NCI-H510A (cell line): Measurements from ENCODE around the gene LRRC27.
"Not testable (repeated sequence)": the region's sequence is repeated elsewhere in the genome, so short reads cannot be mapped to it uniquely, and the experiment has no call there.

Experiments
- DNase-seq: peaks from one replicate; lab custom pipeline; 2025; lab: John Stamatoyannopoulos, UW

Gene LRRC27

GRCh38 chr10:132374612-132375011, 42.6 kb downstream of the LRRC27 start:
- DNase-seq, result no peak

DNA sequence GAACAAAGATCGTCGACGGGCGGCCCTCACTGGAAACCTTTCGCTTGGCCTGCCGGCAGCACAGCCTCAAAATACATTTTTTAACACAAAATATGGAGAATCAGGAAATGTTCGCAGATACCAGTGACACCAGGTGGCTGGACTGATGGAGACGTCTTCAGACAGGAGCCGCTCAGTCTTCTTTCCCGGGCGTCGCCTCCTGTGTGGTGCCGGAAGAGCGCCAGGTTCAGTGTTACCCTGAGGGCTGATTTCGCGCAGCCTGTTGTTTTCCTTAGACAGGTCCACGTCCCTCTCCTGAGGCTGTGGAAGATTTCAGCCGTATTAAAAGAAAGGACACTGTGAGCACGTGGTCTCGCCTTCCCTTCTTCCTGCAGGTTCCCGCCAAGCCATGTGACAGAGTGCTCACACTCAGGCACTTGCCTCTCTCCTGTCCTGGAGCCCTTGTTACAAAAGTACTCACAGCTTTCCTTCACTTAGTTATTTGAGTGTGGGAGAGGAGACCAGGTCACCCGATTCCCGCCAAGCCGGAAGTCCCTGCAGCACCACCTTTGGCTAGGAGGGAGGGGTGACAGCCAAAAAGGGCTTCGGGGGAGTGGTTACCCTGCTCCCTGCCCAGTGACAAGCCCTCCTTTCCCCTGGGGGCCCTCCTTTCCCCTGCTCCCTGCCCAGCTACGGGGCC, 43.3 kb downstream of the LRRC27 start:
- no peak for DNase-seq

DNA sequence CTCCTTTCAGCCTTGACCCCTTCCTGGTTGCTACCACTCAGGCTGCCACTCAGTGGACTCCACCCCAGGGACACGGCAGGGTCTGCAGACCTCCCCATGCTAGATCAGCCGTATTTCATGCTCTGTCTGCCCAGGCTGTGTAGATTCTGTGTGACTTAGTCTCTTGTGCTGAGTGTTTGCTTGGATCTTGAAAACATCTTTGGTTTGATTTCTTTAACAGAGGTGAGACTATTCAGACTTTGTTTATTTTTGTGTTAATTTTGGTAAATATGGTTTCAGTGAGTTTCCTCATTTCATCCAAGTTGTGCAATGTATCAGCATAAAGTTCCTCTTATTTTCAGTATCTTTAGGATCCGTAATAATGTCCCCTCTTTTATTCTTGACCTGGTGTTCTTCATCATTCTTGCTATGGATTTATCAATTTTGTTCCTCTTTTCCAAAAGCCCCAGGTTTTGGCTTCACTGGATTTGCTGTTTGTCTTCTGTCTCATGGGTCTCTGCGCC, 43.9 kb downstream of the LRRC27 start:
- DNase-seq, result no peak

DNA sequence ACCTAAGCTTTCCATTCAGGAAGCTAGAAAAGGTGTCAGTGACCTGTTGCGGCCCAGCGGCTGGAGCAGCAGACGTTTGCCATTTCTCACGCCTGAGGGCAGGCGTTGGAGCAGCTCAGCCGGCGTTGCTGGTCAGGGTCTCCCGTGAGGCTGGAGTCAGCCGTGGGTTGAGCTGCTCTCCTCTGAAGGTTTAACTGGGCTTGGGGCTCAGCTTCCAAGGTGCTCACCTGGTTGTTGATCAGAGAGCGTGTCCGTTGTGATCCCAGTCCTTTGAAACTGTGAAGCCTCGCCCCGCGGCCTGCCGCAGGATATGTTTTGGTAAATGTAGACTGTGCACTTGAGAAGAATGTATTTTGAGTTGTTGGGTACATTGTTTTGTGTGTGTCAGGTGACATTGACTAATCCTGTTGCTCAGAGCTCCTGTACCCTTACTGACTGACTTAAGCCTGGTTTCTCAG, 44.4 kb downstream of the LRRC27 start:
- no peak for DNase-seq

DNA sequence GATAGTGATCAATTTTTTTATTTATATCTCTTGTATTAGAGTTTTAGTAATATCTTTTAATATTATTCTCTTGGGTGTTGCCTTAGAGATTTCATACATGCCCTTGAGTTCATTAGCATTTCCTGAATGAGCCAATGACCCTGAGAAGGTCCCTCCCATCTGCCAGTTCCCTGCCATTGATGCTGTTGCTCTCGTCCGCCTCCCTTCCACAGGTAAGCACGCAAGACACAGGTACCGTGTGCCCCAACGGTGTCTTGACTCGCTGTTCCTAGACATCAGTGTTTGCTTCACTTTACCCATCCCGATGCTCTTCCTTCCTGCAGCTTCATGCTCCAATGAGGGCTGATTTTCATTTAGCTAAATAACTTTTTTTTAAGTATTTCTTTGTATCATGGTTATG, 45.3 kb downstream of the LRRC27 start:
- no peak for DNase-seq

- DNase-seq, result not testable (repeated sequence)
Observed at GRCh38 chr10:132379026-132379425, 47.0 kb downstream of the LRRC27 start.

GRCh38 chr10:132380986-132381385, 49.0 kb downstream of the LRRC27 start:
- not testable (repeated sequence) for DNase-seq

GRCh38 chr10:132381741-132382140, 49.7 kb downstream of the LRRC27 start:
- DNase-seq, result no peak

- no peak for DNase-seq
Observed at GRCh38 chr10:132382231-132382922, 50.4 kb downstream of the LRRC27 start.

DNA sequence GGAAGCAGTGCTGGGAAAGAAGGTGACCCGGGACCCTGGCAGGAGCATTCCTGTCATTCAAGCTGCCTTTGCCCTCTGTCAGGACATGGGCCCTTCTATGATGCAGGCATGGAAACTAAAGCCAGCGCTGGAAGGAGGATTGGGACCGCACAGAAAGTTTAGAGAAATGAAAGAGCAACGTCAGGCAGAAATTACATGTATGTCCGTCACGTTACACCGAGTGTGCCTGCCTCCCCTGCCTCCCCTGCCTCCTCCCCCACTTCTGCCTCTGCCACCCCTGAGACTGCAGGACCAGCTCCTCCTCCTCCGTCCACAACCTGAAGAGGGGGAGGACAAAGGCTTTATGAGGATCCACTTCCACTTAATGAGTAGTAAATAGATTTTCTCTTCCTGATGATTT, 51.1 kb downstream of the LRRC27 start:
- no peak for DNase-seq

DNA sequence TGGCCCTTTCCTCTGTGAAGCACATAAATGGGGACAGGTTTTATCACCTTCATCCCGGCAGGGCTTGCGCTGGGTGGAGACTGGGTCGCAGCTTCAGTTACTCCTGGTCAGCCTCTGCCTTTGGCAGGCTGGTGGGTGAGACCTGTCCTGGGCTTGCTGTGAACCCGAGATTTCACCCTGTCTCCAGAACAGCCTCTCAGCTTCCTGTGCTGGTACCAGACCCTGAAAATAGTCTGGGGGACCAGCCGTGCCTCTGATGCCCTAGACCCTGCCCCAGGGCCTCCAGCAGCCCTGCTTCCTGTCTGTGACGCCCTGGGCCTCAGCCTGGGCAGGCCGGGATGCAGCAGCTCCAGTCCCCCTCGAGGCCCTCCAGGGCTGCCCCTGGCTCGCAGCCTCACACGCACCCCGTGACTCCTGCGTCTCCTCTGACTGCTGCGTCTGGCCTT, 51.8 kb downstream of the LRRC27 start:
- no peak for DNase-seq

DNA sequence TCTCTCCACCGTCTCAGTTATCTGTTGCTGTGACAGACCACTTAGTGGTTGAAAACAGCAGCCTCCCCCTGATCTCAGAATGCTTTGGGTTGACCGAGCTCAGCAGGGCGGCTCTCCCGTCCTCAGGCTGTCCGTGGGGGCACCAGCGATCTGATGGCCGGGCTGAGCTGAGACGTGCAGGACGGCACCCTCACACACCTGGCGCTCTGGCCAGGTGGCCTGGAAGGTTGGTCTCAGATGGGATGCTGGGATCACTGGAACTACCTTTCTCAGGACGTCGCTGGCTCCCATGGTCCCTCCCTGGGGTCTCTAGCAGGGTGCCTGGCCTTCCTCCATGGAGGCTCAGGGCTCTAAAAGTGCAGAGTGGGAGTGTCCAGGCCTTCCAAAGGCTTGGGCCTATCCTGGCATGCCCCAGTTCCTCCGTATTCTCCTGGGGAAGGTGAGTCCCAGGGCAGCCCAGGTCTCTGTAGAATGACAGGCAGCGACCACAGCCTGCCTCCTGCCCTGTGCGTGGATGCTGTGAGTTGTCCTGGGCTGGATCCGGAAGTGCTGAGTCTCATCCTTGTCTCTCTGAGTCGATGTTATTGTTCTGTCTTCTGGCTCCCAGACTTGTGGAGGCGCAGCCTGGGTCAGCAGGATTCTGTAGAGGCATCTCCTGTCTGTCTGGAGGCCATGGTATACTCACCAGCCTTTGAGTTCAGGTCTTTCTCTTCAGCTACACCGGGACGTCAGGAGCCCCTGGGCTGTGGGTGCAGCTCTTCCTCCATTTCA, 52.8 kb downstream of the LRRC27 start:
- DNase-seq, result no peak

GRCh38 chr10:132385389-132385667, 53.3 kb downstream of the LRRC27 start:
- no peak for DNase-seq

GRCh38 chr10:132385721-132386418, 53.9 kb downstream of the LRRC27 start:
- no peak for DNase-seq

DNA sequence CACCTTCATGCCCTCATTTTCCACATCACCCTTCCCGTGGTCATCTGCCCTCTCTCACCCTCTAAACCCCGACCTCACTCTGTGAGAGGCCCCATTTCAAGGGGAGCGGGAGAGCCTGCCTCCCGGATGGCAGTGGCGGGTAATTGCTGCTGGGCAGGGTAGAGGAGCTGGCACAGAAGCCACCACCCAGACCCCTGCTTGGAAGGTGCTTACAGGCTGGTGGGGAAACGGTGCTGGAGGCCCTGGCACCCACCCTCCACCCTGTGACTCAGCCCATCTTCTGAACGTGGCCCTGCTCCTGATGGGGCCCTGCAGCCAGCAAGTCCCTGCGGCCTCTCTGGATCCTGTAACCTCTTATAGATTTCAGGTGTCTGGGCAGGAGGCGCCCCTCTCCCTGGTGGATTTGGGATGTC, 54.4 kb downstream of the LRRC27 start:
- no peak for DNase-seq

DNA sequence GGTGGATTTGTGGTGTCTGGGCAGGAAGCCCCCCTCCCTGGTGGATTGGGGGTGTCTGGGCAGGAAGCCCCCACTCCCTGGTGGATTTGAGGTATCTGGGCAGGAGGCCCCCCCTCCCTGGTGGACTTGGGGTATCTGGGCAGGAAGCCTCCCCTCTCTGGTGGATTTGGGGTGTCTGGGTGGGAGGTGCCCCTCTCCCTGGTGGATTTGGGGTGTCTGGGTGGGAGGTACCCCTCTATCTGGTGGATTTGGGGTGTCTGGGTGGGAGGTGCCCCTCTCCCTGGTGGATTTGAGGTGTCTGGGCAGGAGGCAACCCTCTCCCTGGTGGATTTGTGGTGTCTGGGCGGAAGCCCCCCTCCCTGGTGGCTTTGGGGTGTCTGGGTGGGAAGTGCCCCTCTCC, 54.9 kb downstream of the LRRC27 start:
- DNase-seq, result not testable (repeated sequence)

DNA sequence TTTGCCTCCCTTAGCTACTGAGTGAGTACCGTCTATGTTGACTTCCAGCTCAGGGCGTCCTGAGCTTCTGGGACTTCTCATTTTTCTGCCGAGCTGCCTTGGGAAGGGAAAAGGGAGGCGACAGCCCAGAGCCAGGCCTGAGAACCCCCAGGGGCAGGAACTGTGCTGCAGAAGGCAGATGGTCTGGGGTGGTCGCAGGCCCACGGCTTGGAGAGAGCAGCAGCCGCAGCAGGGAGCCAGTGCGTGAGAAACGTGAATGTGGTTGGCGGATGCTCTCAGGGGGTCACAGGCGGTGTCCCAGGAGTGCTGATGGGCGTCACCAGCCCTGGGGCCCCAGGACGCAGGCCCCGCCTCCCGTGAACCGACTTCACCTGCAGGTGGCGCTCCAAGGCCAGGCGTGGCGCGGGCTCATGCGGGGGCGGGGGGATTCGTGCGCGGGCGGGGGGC, 55.8 kb downstream of the LRRC27 start:
- no peak for DNase-seq

DNA sequence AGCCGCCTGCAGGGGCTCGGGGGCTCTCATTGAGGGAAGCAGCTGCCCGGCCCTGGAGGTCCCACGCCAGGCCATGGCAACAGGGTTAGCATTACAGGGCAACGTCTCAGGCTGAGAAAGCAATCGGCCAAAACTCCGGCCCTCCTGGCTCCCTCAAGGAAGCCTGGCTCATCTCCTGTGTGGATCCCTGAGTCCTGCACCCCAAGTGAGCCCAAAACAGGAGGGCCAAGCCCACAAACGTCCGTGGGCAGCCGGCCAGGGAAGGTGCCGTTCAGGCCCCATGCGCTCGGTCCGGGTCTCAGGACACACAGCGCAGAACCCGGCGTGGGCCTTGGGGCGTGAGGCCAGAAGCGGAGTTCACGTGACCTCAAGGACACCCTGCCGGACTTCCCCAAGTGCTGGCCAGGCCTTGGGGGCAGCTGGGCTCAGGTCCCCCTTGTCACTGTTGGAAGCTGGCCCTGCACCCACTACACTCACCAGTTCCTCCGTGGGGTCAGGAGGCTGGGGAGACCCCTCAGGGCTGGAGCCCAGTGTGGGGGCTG, 57.0 kb downstream of the LRRC27 start:
- no peak for DNase-seq

DNA sequence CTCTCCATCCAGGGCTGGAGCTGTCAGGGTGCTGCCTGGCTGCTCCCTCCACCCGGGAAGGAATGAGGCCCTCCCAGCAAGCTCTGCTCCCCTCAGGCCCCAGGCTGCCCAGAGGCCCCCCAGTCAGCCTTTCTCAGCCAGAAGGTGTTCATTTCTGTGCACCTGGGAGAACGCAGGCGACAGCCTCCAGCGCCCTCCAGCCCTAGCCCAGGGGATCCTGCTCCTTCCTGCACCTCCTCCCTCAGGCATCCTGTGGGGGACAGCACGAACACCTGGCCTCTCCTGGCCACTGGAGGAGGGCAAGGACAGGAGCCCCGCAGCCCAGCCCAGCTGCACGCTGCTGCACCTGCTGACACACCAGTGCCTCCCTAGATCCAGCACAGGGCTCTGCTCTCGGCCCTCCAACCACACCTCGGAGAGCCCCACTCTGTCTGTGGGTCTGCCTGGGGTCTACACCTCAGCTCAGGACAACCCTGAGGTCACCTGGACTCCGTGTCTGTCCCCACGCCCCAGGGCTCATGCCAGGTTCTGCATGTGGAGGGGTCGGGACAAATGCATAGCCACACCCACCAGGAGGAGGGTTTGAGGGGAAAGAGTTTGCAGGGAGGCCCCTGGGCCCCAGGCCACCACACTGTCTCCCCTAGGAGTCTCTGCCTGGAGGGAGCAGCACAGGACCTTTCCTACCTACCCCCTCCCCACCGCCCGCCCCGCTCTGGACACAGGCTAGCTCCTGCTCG, 57.6 kb downstream of the LRRC27 start:
- peak; percentile 78 for DNase-seq

DNA sequence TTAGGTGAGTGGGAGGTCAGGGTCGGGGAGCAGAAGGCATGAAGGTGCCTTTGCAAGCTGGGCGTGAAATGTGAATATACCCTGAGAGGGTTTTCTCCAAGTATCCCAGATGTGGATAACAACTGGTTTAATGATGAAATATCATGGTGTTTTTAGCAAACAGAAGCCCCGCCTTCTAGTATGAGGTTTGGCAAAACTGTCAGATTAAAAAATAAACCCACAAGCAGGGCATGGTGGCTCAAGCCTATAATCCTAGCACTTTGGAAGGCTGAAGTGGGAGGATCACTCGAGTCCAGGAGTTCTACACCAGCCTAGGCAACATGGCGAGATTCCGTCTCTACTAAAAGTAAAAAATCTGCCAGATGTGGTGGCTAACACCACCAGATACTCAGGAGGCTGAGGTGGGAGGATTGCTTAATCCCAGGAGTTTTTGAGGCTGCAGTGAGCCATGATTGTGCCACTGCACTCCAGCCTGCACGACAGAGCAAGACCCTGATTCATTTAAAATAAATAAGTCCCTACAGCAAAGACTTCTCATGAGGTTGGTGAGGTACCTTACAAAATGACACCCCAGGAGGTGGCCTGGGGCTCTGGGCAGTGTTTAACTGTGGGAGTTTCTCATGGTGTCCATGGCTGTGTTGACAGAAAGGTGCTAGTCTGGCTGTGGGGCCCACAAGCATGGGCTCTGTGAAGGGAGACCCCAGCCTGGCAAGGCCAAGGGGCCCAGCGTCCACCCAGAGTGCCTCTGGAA, 58.4 kb downstream of the LRRC27 start:
- no peak for DNase-seq
